Peyer's patch (tissue), 4 donors: ENCODE measurements around the gene ITGB2. TPM values are rescaled to one million over a fixed set of nuclear protein-coding genes. Genes with fewer than 3 reads are reported as not detected.
A peak's percentile ranks its signal among the peaks of the same experiment; 100 is the strongest.

ENCODE experiments used
- DNase-seq, 3 donors: peaks; one replicate each; pipeline ENCODE4 v3.0.0-alpha.2; 2017 to 2019
- H3K27ac ChIP-seq, 4 donors: fragments of 200-600 bp; sonication (generic); one replicate each; pipeline ENCODE4 v1.5.1; 2016 to 2019
- H3K27me3 ChIP-seq, 2 donors: fragments of 200-600 bp; sonication (generic); one replicate each; pipeline ENCODE4 v1.5.1; 2019
- H3K36me3 ChIP-seq, 3 donors: fragments of 200-600 bp; sonication (generic); one replicate each; pipeline ENCODE4 v1.5.1; 2016 to 2019
- H3K4me1 ChIP-seq, 4 donors: fragments of 200-600 bp; sonication (generic); one replicate each; pipeline ENCODE4 v1.5.1; 2016 to 2019
- H3K4me3 ChIP-seq, 4 donors: fragments of 200-600 bp; sonication (generic); 1 replicate in 3 of 4; 2 replicates in 1 of 4; pipeline ENCODE4 v1.5.1; 2016 to 2019; ENCODE audit warnings: mild to moderate bottlenecking in 1 of 4
- H3K9me3 ChIP-seq, 4 donors: fragments of 200-600 bp; sonication (generic); one replicate each; pipeline ENCODE4 v1.5.1; 2016 to 2019; ENCODE audit warnings: mild to moderate bottlenecking in 1 of 4
- POLR2A ChIP-seq, 2 donors: fragments of 450-650 bp; IDR thresholded peaks; one replicate each; pipeline ENCODE4 v1.5.1; 2017; ENCODE audit warnings: antibody characterized with exemption in 2 of 2, mild to moderate bottlenecking in 2 of 2, moderate library complexity in 2 of 2
- total RNA-seq, 4 donors: library from RNA; depleted of rRNA; stranded (reverse); fragments of >200 nt; gene quantifications; one replicate each; pipeline ENCODE4 v1.1.0, GENCODE V29; 2016
- TF ChIP-seq, protein P1 (sequence below), 6 experiments: fragments of 450-650 bp in 4 of 6; fragments of 200-600 bp in 2 of 6; sonication (generic) in 1 of 6; IDR thresholded peaks; one replicate each; pipeline ENCODE4 v1.5.1; 2017 to 2019; ENCODE audit warnings: antibody characterized with exemption in 6 of 6, mild to moderate bottlenecking in 3 of 6, moderate library complexity in 1 of 6

The ITGB2 gene
- total RNA-seq, 4 donors from 2014 or later: 9.3 to 58.6 (median 16.4) TPM

DNA sequence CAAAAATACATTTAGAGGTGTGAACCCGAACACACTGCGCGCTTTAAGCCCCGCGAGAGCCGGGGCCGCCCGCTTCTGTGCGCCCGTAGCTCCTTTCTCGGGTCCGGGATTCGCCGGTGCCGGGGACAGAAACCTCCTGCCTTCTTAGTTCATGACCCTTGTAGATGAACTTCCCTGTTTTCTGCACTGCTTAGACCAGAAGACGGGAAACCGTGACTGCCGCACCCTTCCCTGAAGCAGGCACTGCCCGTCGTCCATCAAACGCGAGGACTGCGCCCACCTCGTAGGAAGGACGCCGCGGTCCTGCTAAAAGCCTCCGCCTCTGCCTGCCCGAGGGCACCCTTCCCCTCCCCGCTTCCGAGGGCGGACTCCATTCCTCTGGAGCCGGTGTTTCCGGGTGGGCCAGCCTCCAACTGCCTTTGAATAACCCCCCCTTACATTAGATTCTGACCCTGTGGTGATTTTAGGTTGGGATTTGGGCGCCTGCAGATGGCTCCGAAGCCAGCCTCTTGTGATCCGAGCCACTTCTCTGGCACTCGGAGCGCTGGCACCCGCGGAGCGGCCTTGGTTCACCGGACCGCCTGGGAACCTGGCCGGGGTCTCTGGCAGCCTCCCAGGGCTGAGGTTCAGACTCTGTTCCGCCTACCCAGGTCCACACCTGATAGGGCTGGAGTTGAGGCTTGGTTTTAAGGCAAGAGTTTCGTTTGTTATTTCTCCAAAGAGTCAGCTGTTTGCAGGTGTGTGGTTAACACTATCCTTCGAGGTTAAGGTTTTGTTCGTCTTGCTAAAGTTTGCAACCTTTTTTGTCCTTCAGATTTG is 46.0 kb downstream of the ITGB2 start:
- Histone ChIP-seq H3K9me3 (no peaks in the 10 kb centered on the region), H3K4me1 (peaks cover 4 to 58% (median 8%) of the 10 kb centered on the region in 4 donors), H3K27me3 (no peaks in the 10 kb centered on the region), H3K4me3 (peak overlapping the region; percentile 86 to 99 (median 96)), H3K36me3 (no peaks in the 10 kb centered on the region), H3K27ac (peak overlapping the region; percentile 87 to 96 (median 92))
- TF ChIP-seq, protein P1, sequence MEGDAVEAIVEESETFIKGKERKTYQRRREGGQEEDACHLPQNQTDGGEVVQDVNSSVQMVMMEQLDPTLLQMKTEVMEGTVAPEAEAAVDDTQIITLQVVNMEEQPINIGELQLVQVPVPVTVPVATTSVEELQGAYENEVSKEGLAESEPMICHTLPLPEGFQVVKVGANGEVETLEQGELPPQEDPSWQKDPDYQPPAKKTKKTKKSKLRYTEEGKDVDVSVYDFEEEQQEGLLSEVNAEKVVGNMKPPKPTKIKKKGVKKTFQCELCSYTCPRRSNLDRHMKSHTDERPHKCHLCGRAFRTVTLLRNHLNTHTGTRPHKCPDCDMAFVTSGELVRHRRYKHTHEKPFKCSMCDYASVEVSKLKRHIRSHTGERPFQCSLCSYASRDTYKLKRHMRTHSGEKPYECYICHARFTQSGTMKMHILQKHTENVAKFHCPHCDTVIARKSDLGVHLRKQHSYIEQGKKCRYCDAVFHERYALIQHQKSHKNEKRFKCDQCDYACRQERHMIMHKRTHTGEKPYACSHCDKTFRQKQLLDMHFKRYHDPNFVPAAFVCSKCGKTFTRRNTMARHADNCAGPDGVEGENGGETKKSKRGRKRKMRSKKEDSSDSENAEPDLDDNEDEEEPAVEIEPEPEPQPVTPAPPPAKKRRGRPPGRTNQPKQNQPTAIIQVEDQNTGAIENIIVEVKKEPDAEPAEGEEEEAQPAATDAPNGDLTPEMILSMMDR (IDR thresholded peaks at IDR 0.05): no peak
- TF ChIP-seq POLR2A (IDR thresholded peaks at IDR 0.05): peak; percentile 19 to 45
- DNase-seq: peak; percentile 45 to 76 (median 72)

DNA sequence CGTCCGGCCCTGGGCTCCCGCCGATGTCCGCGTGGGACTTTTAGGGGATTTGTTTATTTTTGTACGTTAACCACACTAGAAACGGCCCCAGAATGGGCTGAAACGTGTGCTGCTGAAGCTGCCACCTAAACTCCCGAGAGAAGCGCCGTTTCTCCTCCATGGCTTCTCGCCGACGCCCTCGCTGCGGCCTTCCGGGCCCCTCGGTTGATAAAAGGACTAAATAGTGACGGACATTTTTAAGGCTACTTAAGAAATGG is 46.5 kb downstream of the ITGB2 start:
- no peak for DNase-seq
- Histone ChIP-seq H3K4me3 (peak overlapping the region; percentile 86 to 99 (median 96)), H3K27me3 (no peaks in the 10 kb centered on the region), H3K9me3 (no peaks in the 10 kb centered on the region), H3K4me1 (peaks cover 4 to 58% (median 11%) of the 10 kb centered on the region in 4 donors), H3K36me3 (no peaks in the 10 kb centered on the region), H3K27ac (peak overlapping the region; percentile 87 to 96 (median 92))
- no peak for TF ChIP-seq POLR2A (IDR thresholded peaks at IDR 0.05)
- TF ChIP-seq, protein P1 (IDR thresholded peaks at IDR 0.05): no peak

DNA sequence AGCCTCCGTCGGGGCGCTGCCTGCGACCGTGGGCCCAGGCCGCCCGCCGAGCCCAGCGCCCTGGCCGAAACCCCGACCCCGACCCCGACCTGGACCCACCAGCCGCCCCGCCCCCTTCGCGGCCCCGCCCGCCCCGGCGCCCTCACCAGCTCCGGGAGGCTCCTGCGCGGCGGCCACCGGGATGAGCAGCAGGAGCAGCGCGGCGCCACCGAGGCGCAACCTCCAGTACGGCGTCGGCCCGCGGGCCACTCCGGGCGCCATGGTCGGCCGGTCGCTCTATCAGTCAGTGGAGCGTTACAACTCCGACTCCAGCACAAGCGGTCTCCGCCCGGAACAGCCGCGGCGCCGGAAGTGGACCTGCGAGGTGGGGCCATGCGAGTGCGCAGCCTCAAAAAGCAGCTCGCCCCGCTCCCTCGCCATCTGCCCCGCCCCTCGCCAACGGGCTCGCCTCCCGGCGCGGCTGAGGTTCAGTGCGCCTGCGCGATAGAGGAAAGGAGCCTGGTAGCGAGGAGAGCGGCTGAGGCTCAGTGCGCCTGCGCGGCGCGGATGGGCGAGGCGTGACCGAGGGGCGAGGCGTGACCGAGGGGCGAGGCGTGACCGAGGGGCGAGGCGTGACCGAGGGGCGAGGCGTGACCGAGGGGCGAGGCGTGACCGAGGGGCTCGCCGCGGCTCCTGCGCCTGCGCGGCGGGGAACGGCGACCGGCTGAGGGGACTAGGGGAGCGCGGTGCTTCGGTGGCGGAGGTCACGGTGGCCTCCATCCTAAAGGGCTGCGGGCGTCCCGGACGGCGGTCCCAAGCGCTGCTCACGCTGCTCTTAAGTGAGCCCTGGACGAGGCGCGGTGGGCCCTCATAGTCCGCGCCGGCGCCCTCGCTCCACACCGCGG is 47.1 kb downstream of the ITGB2 start, which contains the start of gene PTTG1IP:
PTTG1IP (minus strand) TSS at position 335 of the 884 bp plus-strand sequence; CDS start at position 261, 74 bp downstream.
- Histone ChIP-seq H3K27ac (peak within 1 kb of the TSS; percentile 87 to 96 (median 92)), H3K27me3 (no peaks in the 10 kb centered on the region), H3K9me3 (no peaks in the 10 kb centered on the region), H3K4me1 (peaks cover 4 to 58% (median 11%) of the 10 kb centered on the region in 4 donors), H3K36me3 (no peaks in the 10 kb centered on the region), H3K4me3 (peak within 1 kb of the TSS; percentile 86 to 99 (median 96))
- DNase-seq: peak; percentile 98 to 100 (median 99)
- TF ChIP-seq POLR2A (IDR thresholded peaks at IDR 0.05): peak; percentile 81 to 94
- TF ChIP-seq, protein P1 (IDR thresholded peaks at IDR 0.05): no peak

DNA sequence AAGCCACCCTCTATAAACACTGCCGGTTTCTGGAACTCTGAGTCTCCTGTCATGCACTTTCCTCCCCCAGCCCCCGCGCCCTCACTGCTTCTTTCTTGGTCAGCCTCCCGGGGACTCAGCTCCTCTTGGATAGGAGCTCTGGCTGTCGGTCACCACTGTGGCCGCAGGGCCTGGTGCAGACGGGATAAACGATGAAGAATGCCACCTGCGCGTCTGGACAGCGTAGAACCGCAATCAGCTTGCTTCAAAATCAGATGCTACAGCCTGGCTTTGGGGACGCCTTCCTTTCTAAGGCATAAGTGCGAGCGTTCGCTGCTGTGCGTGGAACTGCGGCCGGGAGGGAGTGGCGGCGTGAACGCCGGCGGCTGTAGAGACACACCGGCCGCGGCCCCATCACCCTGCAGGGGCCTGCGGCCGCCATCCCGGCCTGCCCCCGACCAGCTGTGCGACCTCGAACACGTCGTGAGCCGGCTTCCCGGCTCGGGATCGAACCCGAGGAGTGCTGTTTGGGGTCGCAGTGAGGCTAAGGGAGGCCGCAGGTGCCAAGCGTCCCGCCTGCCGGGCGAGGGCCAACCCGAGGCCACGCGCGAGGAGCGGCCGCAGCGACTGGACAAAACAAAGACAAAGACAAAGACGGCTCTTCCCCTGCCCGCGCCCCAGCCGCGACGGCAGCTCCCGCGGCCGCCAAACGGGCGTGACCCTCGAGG is 47.9 kb downstream of the ITGB2 start:
- no peaks in the 10 kb centered on the region for H3K36me3 ChIP-seq
- H3K4me1 ChIP-seq: peaks cover 4 to 65% (median 15%) of the 10 kb centered on the region in 4 donors
- H3K9me3 ChIP-seq: no peaks in the 10 kb centered on the region
- H3K27me3 ChIP-seq: no peaks in the 10 kb centered on the region
- H3K4me3 ChIP-seq: peak overlapping the region; percentile 86 to 99 (median 96)
- DNase-seq: peak in 2 of 3 donors; percentile 28 to 70
- H3K27ac ChIP-seq: peak overlapping the region; percentile 87 to 96 (median 92)
- TF ChIP-seq, protein P1 (IDR thresholded peaks at IDR 0.05): no peak
- TF ChIP-seq POLR2A (IDR thresholded peaks at IDR 0.05): no peak

DNA sequence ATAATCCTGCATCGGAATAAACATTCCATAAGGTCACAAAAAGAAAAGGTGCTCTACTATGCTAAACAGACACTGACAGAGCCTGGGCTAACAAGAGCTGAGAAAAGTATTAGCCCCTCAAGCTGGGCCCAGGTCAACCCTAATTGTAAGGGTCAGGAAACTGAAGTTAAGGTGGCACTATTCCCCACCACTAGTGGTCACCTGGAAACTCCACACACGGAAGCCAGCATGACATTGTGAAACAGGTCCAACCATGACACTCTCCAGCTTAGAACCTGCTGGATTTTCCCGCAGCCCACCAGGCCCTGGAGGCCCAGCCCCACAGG is 48.4 kb downstream of the ITGB2 start:
- Histone ChIP-seq H3K36me3 (no peaks in the 10 kb centered on the region), H3K27ac (peak overlapping the region; percentile 87 to 96 (median 92)), H3K4me1 (peaks cover 4 to 70% (median 17%) of the 10 kb centered on the region in 4 donors), H3K9me3 (no peaks in the 10 kb centered on the region), H3K4me3 (peak overlapping the region; percentile 86 to 99 (median 96)), H3K27me3 (no peaks in the 10 kb centered on the region)
- peak in 1 of 3 donors; percentile 52 for DNase-seq
- TF ChIP-seq, protein P1 (IDR thresholded peaks at IDR 0.05): peak in 1 of 6 experiments; percentile 36
- TF ChIP-seq POLR2A (IDR thresholded peaks at IDR 0.05): no peak
